ENCODE results near the gene CPNE9. TPM values are rescaled to one million over a fixed set of nuclear protein-coding genes. Genes with fewer than 3 reads are reported as not detected.

The CPNE9 gene
- total RNA-seq, 2 donors from 2014 or later: 0.15 to 0.62 TPM

- H3K9ac ChIP-seq (ENCODE audit: extremely low read depth, low read length, poor library complexity, severe bottlenecking): no peak overlapping the region
- Mint-ChIP-seq H3K36me3 (ENCODE audit: low read depth) (peaks cover 64% of the 10 kb centered on the region), H3K4me1 (peaks cover 9% of the 10 kb centered on the region), H3K27me3 (ENCODE audit: insufficient read depth) (no peaks in the 10 kb centered on the region), H3K9me3 (no peaks in the 10 kb centered on the region), H3K4me3 (no peak overlapping the region), H3K27ac (no peak overlapping the region)
- no peak overlapping the region for H3K4me3 ChIP-seq (ENCODE audit: low read length)
- no peak overlapping the region for H3K27ac ChIP-seq (ENCODE audit: low read depth, low read length)
- 89 to 100% methylated on average over 1 to 2 of the region's 2 CpGs for WGBS, 2 experiments (ENCODE audit: insufficient coverage in 1 of 2, insufficient read length in 1 of 2)
- no peaks in the 10 kb centered on the region for H3K9me3 ChIP-seq (ENCODE audit: control insufficient read depth, low read length)
- peaks cover 76% of the 10 kb centered on the region for H3K36me3 ChIP-seq (ENCODE audit: control insufficient read depth, insufficient read depth, low read length)
- H3K4me1 ChIP-seq (ENCODE audit: control insufficient read depth, insufficient read depth, low read length): peaks cover 12% of the 10 kb centered on the region
- no peak for DNase-seq
- no peak for TF ChIP-seq CTCF (conservative IDR thresholded peaks at IDR 0.05)
- no peaks in the 10 kb centered on the region for H3K27me3 ChIP-seq (ENCODE audit: control insufficient read depth, insufficient read depth, low read length, poor library complexity, severe bottlenecking)
Observed at GRCh38 chr3:9736831-9737230, 33.2 kb downstream of the CPNE9 start.

GRCh38 chr3:9739181-9739580 lies 35.5 kb downstream of the CPNE9 start:
- Histone ChIP-seq H3K27ac (ENCODE audit: low read depth, low read length) (no peak overlapping the region), H3K9ac (ENCODE audit: extremely low read depth, low read length, poor library complexity, severe bottlenecking) (no peak overlapping the region), H3K36me3 (ENCODE audit: control insufficient read depth, insufficient read depth, low read length) (peaks cover 97% of the 10 kb centered on the region), H3K4me1 (ENCODE audit: control insufficient read depth, insufficient read depth, low read length) (peaks cover 9% of the 10 kb centered on the region), H3K27me3 (ENCODE audit: control insufficient read depth, insufficient read depth, low read length, poor library complexity, severe bottlenecking) (no peaks in the 10 kb centered on the region), H3K9me3 (ENCODE audit: control insufficient read depth, low read length) (no peaks in the 10 kb centered on the region), H3K4me3 (ENCODE audit: low read length) (no peak overlapping the region)
- H3K27me3 Mint-ChIP-seq (ENCODE audit: insufficient read depth): no peaks in the 10 kb centered on the region
- TF ChIP-seq CTCF (conservative IDR thresholded peaks at IDR 0.05): no peak
- 89 to 94% methylated on average over 9 to 15 of the region's 15 CpGs for whole genome bisulfite sequencing, 2 experiments (ENCODE audit: insufficient coverage in 1 of 2, insufficient read length in 1 of 2)
- no peak for DNase-seq
- peaks cover 80% of the 10 kb centered on the region for H3K36me3 Mint-ChIP-seq (ENCODE audit: low read depth)
- no peaks in the 10 kb centered on the region for H3K9me3 Mint-ChIP-seq
- no peak overlapping the region for H3K27ac Mint-ChIP-seq
- H3K4me3 Mint-ChIP-seq: no peak overlapping the region
- H3K4me1 Mint-ChIP-seq: no peaks in the 10 kb centered on the region

GRCh38 chr3:9742560-9742959 lies 38.9 kb downstream of the CPNE9 start:
- Histone ChIP-seq H3K4me3 (ENCODE audit: low read length) (no peak overlapping the region), H3K27me3 (ENCODE audit: control insufficient read depth, insufficient read depth, low read length, poor library complexity, severe bottlenecking) (no peaks in the 10 kb centered on the region), H3K4me1 (ENCODE audit: control insufficient read depth, insufficient read depth, low read length) (peaks cover 6% of the 10 kb centered on the region), H3K27ac (ENCODE audit: low read depth, low read length) (no peak overlapping the region), H3K9me3 (ENCODE audit: control insufficient read depth, low read length) (no peaks in the 10 kb centered on the region), H3K9ac (ENCODE audit: extremely low read depth, low read length, poor library complexity, severe bottlenecking) (no peak overlapping the region), H3K36me3 (ENCODE audit: control insufficient read depth, insufficient read depth, low read length) (peaks cover 99% of the 10 kb centered on the region)
- DNase-seq: no peak
- no peak for TF ChIP-seq CTCF (conservative IDR thresholded peaks at IDR 0.05)
- no peaks in the 10 kb centered on the region for H3K4me1 Mint-ChIP-seq
- H3K36me3 Mint-ChIP-seq (ENCODE audit: low read depth): peaks cover 87% of the 10 kb centered on the region
- H3K27ac Mint-ChIP-seq: no peak overlapping the region
- H3K9me3 Mint-ChIP-seq: no peaks in the 10 kb centered on the region
- WGBS, 2 experiments (ENCODE audit: insufficient coverage in 1 of 2, insufficient read length in 1 of 2): 100% methylated on average over 1 of the region's 1 CpG; no CpG with 5 or more reads in 1 of the 2 experiments
- no peaks in the 10 kb centered on the region for H3K27me3 Mint-ChIP-seq (ENCODE audit: insufficient read depth)
- H3K4me3 Mint-ChIP-seq: no peak overlapping the region
